ENCODE measurements around the gene OR4F6. TPM values are rescaled to one million over a fixed set of nuclear protein-coding genes. Genes with fewer than 3 reads are reported as not detected.

Gene OR4F6
- total and polyA plus RNA-seq, 9 of the 15 experiments (the other 6 are each of a cell fraction or from before 2014, with no cell fraction given): not detected

- Histone ChIP-seq H3K27ac (ENCODE audit: extremely low read depth, low read depth, low read length) (no peak overlapping the region), H3K4me1 (replicated peaks in 1 of 2; ENCODE audit: control insufficient read depth in 2 of 2, insufficient read depth in 2 of 2, low read length in 2 of 2) (no peaks in the 10 kb centered on the region), H3K36me3 (ENCODE audit: control insufficient read depth, insufficient read depth, low read length) (no peaks in the 10 kb centered on the region), H3K27me3 (ENCODE audit: control insufficient read depth in 2 of 2, insufficient read depth in 2 of 2, low read length in 2 of 2) (peaks cover 4 to 9% of the 10 kb centered on the region in 2 experiments; a peak in 3 of 5 replicates), H3K4me2 (ENCODE audit: insufficient read depth, low read length) (no peak overlapping the region), H3K9me1 (ENCODE audit: control insufficient read depth, insufficient read depth, low read length) (no peaks in the 10 kb centered on the region), H2AFZ (ENCODE audit: low read depth, low read length) (no peak overlapping the region), H3K9me3 (replicated peaks; ENCODE audit: control insufficient read depth, insufficient read depth, low read depth, low read length) (no peaks in the 10 kb centered on the region), H3K4me3 (no peak overlapping the region), H3K79me2 (ENCODE audit: control insufficient read depth, insufficient read depth, low read length) (no peaks in the 10 kb centered on the region), H4K20me1 (replicated peaks; ENCODE audit: control insufficient read depth, insufficient read depth, low read length) (no peaks in the 10 kb centered on the region), H3K9ac (ENCODE audit: insufficient read depth in 1 of 2, low read depth in 2 of 2, low read length in 2 of 2) (no peak overlapping the region)
- in situ Hi-C loops (cut with MboI): no loop called here
- no TSS peak for BruUV-seq (replicated peaks)
- FAIRE-seq: no peak
- no peak for TF ChIP-seq ZZZ3 (IDR thresholded peaks at IDR 0.05)
- TF ChIP-seq DDX20 (tag; IDR thresholded peaks at IDR 0.05; ENCODE audit: low read depth): no peak
- no peak for TF ChIP-seq TGIF2 (CRISPR knock-in tag; IDR thresholded peaks at IDR 0.05)
- no peak for TF ChIP-seq RHOXF2B (CRISPR knock-in tag; conservative IDR thresholded peaks at IDR 0.05)
- no peak for TF ChIP-seq SIX5 (IDR thresholded peaks at IDR 0.05; ENCODE audit: borderline replicate concordance in 1 of 2, insufficient read depth in 1 of 2, low read depth in 1 of 2, low read length in 2 of 2)
- intact Hi-C loops (cut with micrococcal nuclease): no loop called here
- ChIA-PET POLR2A (no interaction called here), CTCF (ENCODE audit: low intra/inter-chr PET ratio) (no interaction called here)
- WGBS (ENCODE audit: insufficient coverage, low coverage, missing lambda C conversion rate): 4% methylated on average over 6 of the region's 6 CpGs
- ATAC-seq: no peak
- DNase-seq (ENCODE audit: extremely low read depth in 1 of 4, low spot score in 3 of 4): no peak
These were observed 41.6 kb downstream of the OR4F6 start for GRCh38 chr15:101844916-101845315.

GRCh38 chr15:101852356-101852755 is 49.0 kb downstream of the OR4F6 start:
- Histone ChIP-seq H3K27me3 (ENCODE audit: control insufficient read depth in 2 of 2, insufficient read depth in 2 of 2, low read length in 2 of 2) (no peaks in the 10 kb centered on the region; a peak in 1 of 5 replicates), H3K4me1 (replicated peaks in 1 of 2; ENCODE audit: control insufficient read depth in 2 of 2, insufficient read depth in 2 of 2, low read length in 2 of 2) (no peaks in the 10 kb centered on the region), H3K79me2 (ENCODE audit: control insufficient read depth, insufficient read depth, low read length) (no peaks in the 10 kb centered on the region), H3K9me3 (replicated peaks; ENCODE audit: control insufficient read depth, insufficient read depth, low read depth, low read length) (no peaks in the 10 kb centered on the region), H3K27ac (ENCODE audit: extremely low read depth, low read depth, low read length) (no peak overlapping the region), H3K4me3 (no peak overlapping the region), H3K4me2 (ENCODE audit: insufficient read depth, low read length) (no peak overlapping the region), H3K36me3 (ENCODE audit: control insufficient read depth, insufficient read depth, low read length) (no peaks in the 10 kb centered on the region), H3K9me1 (ENCODE audit: control insufficient read depth, insufficient read depth, low read length) (no peaks in the 10 kb centered on the region), H3K9ac (ENCODE audit: insufficient read depth in 1 of 2, low read depth in 2 of 2, low read length in 2 of 2) (no peak overlapping the region), H4K20me1 (replicated peaks; ENCODE audit: control insufficient read depth, insufficient read depth, low read length) (no peaks in the 10 kb centered on the region), H2AFZ (ENCODE audit: low read depth, low read length) (no peak overlapping the region)
- no peak for FAIRE-seq
- ATAC-seq: no peak
- 4% methylated on average over 1 of the region's 1 CpG for WGBS (ENCODE audit: insufficient coverage, low coverage, missing lambda C conversion rate)
- intact Hi-C loops (cut with micrococcal nuclease): no loop called here
- in situ Hi-C loops (cut with MboI): no loop called here
- DNase-seq (ENCODE audit: extremely low read depth in 1 of 4, low spot score in 3 of 4): no peak
- ChIA-PET CTCF (ENCODE audit: low intra/inter-chr PET ratio) (no interaction called here), POLR2A (no interaction called here)
- no TSS peak for BruUV-seq (replicated peaks)
- TF ChIP-seq STAG1 (CRISPR knock-in tag; IDR thresholded peaks at IDR 0.05; ENCODE audit: borderline replicate concordance): no peak
- TF ChIP-seq, protein P1, sequence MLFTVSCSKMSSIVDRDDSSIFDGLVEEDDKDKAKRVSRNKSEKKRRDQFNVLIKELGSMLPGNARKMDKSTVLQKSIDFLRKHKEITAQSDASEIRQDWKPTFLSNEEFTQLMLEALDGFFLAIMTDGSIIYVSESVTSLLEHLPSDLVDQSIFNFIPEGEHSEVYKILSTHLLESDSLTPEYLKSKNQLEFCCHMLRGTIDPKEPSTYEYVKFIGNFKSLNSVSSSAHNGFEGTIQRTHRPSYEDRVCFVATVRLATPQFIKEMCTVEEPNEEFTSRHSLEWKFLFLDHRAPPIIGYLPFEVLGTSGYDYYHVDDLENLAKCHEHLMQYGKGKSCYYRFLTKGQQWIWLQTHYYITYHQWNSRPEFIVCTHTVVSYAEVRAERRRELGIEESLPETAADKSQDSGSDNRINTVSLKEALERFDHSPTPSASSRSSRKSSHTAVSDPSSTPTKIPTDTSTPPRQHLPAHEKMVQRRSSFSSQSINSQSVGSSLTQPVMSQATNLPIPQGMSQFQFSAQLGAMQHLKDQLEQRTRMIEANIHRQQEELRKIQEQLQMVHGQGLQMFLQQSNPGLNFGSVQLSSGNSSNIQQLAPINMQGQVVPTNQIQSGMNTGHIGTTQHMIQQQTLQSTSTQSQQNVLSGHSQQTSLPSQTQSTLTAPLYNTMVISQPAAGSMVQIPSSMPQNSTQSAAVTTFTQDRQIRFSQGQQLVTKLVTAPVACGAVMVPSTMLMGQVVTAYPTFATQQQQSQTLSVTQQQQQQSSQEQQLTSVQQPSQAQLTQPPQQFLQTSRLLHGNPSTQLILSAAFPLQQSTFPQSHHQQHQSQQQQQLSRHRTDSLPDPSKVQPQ (CRISPR knock-in tag; IDR thresholded peaks at IDR 0.05; ENCODE audit: borderline replicate concordance): no peak
- TF ChIP-seq JUND (IDR thresholded peaks at IDR 0.05; ENCODE audit: borderline replicate concordance, low read depth, low read length): no peak
- no peak for TF ChIP-seq JUND (tag; IDR thresholded peaks at IDR 0.05; ENCODE audit: borderline replicate concordance, low read depth, low read length)
- no peak for TF ChIP-seq IRF2 (CRISPR knock-in tag; IDR thresholded peaks at IDR 0.05)
- TF ChIP-seq, protein P2, sequence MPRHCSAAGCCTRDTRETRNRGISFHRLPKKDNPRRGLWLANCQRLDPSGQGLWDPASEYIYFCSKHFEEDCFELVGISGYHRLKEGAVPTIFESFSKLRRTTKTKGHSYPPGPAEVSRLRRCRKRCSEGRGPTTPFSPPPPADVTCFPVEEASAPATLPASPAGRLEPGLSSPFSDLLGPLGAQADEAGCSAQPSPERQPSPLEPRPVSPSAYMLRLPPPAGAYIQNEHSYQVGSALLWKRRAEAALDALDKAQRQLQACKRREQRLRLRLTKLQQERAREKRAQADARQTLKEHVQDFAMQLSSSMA (CRISPR knock-in tag; IDR thresholded peaks at IDR 0.05): no peak
